Sigmoid colon (tissue), 4 donors: Measurements from ENCODE around the gene HTD2.

Source experiments
- EP300 ChIP-seq, 4 donors: sonication (generic); formaldehyde crosslinking; IDR thresholded peaks; one replicate each; pipeline ENCODE4 v1.6.1; 2017; ENCODE audit warnings: antibody characterized with exemption in 4 of 4
- POLR2A ChIP-seq, 2 donors: fragments of 450-650 bp; IDR thresholded peaks; one replicate each; pipeline ENCODE4 v1.6.1; 2016; ENCODE audit warnings: antibody characterized with exemption in 2 of 2, mild to moderate bottlenecking in 2 of 2, moderate library complexity in 2 of 2
- POLR2AphosphoS5 ChIP-seq, 4 donors: sonication (generic); formaldehyde crosslinking; IDR thresholded peaks; one replicate each; pipeline ENCODE4 v1.6.1; 2017; ENCODE audit warnings: antibody characterized with exemption in 4 of 4
- TF ChIP-seq, protein P1 (sequence below), 4 experiments: fragments of 450-650 bp in 3 of 4; fragments of 200-600 bp in 1 of 4; IDR thresholded peaks; one replicate each; pipeline ENCODE4 v1.5.1; 2016 to 2019; ENCODE audit warnings: antibody characterized with exemption in 4 of 4, mild to moderate bottlenecking in 3 of 4, moderate library complexity in 2 of 4

DNA sequence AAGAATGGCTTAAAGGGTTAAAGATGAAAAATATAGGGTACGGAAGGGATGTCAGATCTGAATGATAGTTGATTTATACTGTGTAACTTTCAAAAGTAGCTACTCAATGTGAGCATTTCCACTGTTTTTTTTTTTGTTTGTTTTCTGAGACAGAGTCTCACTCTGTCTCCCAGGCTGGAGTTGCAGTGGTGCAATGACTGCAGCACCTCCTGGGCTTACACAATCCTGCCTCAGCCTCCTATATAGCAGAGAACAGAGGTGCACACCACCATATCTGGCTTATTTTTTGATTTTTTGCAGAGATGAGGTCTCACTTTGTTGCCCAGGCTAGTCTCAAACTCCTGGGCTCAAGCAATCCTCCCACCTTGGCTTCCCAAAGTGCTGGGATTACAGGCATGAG, 16.5 kb downstream of the HTD2 start:
- TF ChIP-seq POLR2AphosphoS5 (IDR thresholded peaks at IDR 0.05) (no peak), POLR2A (IDR thresholded peaks at IDR 0.05) (no peak), EP300 (IDR thresholded peaks at IDR 0.05) (no peak)
- TF ChIP-seq, protein P1, sequence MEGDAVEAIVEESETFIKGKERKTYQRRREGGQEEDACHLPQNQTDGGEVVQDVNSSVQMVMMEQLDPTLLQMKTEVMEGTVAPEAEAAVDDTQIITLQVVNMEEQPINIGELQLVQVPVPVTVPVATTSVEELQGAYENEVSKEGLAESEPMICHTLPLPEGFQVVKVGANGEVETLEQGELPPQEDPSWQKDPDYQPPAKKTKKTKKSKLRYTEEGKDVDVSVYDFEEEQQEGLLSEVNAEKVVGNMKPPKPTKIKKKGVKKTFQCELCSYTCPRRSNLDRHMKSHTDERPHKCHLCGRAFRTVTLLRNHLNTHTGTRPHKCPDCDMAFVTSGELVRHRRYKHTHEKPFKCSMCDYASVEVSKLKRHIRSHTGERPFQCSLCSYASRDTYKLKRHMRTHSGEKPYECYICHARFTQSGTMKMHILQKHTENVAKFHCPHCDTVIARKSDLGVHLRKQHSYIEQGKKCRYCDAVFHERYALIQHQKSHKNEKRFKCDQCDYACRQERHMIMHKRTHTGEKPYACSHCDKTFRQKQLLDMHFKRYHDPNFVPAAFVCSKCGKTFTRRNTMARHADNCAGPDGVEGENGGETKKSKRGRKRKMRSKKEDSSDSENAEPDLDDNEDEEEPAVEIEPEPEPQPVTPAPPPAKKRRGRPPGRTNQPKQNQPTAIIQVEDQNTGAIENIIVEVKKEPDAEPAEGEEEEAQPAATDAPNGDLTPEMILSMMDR (IDR thresholded peaks at IDR 0.05): no peak
